GM23248 (cell line): ENCODE data around the gene C1QTNF3.

Experiments used
- EZH2 ChIP-seq: fragments of 200-600 bp; sonication (generic); IDR thresholded peaks from 2 replicates; pipeline ENCODE4 v1.6.1; 2018; ENCODE audit warnings: antibody characterized with exemption, mild to moderate bottlenecking; ENCODE audit not compliant: insufficient read depth, poor library complexity, severe bottlenecking
- EZH2phosphoT487 ChIP-seq: fragments of 200-600 bp; sonication (generic); IDR thresholded peaks from 2 replicates; pipeline ENCODE4 v1.6.1; 2018; ENCODE audit warnings: antibody characterized with exemption, moderate library complexity, mild to moderate bottlenecking, low read depth; ENCODE audit not compliant: insufficient read depth

DNA sequence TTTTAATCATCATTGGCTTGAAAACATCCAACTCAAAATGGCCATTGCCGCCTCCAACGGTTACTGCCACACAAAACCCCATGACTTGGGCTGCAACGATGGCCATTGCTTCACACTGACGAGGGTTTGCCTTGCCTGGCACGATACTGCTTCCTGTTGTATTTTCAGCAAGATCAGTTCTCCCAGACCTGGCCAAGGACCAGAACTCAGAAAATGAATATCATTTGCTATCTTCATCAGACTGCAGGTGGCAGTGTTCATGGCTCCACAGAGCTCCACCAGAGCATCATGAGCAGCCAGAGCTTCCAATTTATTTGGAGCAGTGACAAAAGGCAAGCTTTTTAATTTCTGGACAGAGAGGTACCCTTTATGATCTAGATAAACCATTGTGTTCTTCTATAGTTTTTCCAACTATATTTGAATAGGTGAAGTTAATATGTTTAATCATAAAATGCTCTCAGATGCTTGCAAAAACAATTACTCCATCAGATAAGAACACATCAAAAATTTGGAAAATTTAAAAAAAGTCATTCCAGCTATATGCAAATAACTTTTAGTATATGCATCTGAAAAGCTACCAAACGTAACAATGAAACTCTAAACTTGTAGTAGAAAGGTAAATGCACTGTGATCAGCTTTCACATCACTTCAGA lies 45.6 kb downstream of the C1QTNF3 start:
- TF ChIP-seq EZH2 (no peak), EZH2phosphoT487 (no peak)
